Stimulated activated CD8-positive, alpha-beta memory T cell treated with anti-CD3 and anti-CD28 coated beads, Interleukin-15, amount 100 ng/mL, for 1 hour (primary cell): ENCODE data around the gene BNC1.

Experiments used
- DNase-seq: peaks from one replicate; pipeline ENCODE4 v3.0.0-alpha.2; 2020; ENCODE audit warnings: low read depth

Gene BNC1, protein sequence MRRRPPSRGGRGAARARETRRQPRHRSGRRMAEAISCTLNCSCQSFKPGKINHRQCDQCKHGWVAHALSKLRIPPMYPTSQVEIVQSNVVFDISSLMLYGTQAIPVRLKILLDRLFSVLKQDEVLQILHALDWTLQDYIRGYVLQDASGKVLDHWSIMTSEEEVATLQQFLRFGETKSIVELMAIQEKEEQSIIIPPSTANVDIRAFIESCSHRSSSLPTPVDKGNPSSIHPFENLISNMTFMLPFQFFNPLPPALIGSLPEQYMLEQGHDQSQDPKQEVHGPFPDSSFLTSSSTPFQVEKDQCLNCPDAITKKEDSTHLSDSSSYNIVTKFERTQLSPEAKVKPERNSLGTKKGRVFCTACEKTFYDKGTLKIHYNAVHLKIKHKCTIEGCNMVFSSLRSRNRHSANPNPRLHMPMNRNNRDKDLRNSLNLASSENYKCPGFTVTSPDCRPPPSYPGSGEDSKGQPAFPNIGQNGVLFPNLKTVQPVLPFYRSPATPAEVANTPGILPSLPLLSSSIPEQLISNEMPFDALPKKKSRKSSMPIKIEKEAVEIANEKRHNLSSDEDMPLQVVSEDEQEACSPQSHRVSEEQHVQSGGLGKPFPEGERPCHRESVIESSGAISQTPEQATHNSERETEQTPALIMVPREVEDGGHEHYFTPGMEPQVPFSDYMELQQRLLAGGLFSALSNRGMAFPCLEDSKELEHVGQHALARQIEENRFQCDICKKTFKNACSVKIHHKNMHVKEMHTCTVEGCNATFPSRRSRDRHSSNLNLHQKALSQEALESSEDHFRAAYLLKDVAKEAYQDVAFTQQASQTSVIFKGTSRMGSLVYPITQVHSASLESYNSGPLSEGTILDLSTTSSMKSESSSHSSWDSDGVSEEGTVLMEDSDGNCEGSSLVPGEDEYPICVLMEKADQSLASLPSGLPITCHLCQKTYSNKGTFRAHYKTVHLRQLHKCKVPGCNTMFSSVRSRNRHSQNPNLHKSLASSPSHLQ

DNA sequence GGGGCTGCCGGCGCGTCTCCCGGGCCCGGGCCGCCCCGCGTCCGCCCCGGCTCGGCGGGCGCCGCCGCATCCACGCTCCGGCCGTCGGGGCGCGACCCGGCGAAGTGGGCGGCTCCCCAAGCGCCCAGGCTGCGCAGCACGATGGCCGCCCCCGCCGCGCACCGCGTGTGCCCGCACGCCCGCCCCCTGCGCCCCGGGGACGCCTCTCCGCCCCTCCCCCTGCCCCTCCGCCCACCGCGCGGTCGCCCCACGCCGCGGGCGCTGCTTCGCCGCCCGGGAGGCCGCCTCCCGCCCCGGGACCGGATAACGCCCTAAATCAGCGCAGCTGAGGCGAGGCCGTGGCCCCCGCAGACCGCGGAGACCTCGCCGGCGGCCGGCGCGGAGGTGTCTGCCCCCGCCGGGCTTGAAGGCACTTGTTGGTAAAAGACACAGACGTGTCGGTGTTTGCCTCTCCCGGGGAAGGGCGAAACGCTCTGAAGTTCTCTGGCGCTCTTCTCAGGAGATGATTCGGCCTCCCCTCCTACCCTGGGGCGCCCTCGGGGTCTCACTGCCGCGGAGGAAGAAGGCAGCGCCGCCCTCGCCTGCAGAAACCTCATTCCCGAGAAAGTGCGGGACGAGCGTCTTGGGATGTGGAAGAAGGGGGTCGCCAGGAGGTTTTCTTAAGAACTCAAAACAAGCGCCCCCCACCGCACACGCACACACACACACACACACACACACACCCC, at the start of gene BNC1:
Gene BNC1 (minus strand): TSS at position 106 of the 725 bp plus-strand sequence. CDS start 36 bp downstream, at position 70.
- DNase-seq = no peak

- DNase-seq = no peak
Measured at GRCh38 chr15:83327041-83327440, 42.6 kb upstream of the BNC1 start.

DNA sequence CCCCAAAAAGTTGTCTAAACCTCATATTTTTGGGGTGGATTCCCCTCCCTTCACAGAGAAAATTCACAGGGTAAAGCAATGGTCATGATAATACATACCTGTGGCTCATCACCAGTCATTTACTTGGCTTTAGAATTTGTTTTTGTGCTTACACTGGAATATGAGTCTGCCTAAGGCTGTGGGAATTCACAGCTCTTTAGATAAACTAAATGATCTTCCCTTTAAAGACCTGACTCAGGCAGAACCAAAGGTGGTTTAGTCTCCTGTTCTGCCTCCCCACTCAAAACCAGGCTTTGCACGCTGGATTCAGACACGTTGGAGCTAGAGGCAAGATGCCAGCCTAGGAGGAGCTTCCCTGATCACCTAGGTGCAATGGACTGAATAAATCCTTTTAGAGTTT, 40.3 kb upstream of the BNC1 start:
- DNase-seq = no peak

GRCh38 chr15:83323296-83323711, 38.8 kb upstream of the BNC1 start:
- DNase-seq = no peak

DNA sequence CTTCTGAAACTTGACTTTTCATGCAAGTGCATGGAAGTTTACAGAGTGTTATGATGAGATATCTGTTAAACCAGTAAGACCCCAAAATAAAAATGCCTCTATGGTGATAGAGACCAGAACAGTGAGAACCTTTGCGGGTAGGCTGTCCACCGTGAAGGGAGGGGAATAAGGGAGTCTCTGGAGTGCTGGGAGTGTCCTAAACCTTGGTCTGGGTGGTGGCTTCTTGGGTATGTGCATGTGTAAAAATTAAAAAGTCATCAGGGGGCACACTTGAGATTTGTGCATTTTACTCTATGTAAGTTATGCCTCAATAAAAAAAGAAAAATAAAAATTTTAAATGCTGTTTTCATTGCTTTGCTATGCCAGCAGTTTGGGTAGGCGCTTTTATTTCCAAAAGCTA, 38.2 kb upstream of the BNC1 start:
- no peak for DNase-seq

GRCh38 chr15:83322061-83322460, 37.6 kb upstream of the BNC1 start:
- DNase-seq = no peak

GRCh38 chr15:83320844-83321243, 36.4 kb upstream of the BNC1 start:
- DNase-seq = no peak

DNA sequence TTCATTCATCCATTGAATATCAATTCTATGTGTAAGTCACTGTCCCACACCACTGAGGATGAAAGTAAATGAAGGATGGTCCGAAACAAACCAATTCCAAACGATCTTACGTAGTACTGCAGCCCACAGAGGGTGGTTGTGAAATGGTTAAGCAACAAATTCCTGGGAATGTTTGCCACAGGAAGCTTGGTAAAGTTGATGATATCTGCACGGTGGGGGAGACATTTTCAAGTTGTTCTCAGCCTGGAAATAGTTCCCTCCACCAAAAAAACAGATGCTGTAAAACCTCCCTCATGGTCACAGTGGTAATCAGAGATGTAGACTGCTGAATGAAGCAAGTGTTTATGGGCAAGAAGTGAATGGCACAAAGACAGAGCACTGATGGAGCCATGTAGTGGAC, 35.9 kb upstream of the BNC1 start:
- no peak for DNase-seq

DNA sequence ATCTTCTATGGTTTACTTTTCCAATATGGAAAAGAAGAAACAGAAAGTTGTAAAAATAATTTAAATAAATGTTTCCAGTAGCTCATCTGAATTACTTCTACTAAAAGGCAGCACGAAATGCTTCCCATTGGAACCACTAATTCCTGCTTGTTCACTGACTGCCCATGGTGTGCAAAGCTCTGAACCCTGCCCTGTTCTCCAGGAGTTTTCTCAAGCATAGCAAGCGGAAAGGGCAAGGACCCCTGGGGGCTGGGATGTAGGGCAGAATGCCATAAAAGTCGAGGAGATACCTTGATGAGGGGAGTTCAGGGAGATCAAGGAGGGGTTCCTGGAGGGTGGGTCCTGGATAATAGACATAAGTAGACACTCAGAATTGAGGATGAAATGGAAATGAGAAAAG, 35.3 kb upstream of the BNC1 start:
- DNase-seq = no peak

DNA sequence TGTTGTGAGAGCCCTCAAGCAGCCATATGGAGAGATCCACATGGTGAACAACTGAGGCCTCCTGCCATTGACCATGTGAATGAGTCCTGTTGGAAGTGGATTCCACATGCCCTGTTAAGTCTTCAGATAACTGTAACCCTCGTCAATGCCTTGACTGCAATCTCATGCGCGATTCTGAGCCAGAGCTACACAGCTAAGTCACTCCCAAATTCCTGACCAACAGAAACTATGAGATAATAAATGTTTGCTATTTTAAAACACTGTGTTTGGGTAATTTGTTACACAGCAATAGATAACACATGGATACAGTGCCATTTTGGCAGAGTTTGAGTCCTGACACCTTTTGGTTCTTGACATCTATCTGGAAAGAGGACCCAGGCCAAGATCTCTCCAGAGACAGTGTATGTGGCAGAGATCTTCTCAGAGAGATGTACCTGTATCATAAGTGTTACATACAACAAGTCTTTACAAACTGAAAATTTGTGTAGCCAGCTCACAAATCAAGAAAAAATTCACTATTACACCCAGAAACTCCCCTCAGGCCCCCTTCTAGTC, 34.5 kb upstream of the BNC1 start:
- DNase-seq = no peak

- DNase-seq = no peak
Measured at GRCh38 chr15:83318036-83318435, 33.6 kb upstream of the BNC1 start.

DNA sequence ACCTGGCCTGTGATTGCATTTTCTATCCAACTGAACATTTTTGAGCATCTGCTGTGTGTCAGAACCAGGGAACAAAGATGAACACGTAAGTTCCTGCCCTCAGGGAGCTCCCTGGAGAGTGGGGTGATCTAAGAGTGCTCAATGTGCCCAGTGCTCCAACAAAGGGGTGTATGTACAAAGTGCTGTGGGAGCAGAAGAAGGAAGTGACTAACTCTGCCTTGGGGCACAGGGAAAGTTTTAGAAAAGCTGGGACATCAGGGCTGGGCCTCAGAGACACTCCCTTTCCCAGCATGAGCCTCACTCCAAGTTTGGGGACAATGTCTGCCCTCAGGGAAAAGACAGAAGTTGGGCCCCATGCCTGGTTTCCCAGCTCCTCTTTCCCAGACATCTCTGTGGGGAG, 27.6 kb upstream of the BNC1 start:
- no peak for DNase-seq

DNA sequence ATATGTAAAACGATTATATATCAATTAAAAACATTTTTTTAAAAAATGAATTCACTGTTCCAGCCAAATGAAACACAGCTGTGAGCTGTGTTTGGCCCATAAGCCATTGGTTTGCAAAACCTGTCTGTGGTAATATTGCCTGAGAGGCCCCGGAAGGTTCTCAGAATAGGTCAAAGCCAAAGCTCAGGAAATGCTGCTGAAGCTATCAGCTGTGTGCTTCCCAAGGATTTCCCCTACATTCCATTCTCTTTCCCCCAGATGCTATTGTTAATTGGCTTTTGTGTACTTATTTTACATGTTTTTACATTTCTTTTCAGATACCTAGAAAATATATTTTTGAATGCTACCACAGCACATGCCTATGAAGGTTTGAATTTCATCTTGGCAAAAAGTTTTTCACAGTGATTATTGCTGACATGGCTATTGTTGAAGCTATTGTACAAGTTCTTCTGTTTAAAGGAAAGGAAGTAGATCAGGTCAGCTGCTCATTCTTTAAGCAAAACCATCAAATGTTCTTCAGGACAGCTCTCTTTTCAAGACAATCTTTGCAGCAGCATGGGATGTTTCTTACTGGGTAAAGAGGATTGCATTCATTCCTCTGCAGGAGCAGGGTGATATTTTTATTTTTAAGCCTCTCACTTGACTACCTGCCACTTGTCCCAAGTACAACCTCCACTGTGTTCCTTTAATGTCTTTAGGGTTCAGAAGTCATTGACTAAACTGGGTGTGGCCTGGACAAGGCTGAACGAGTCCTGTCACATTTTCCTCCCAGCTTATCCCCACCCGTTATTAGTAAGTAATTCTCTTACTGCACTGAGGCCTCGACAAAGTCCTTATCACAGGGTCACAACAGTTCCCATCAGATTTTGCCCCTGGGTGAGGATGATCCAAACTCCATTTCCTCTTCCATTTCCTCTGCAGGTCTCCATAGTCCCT, 26.3 kb upstream of the BNC1 start:
- DNase-seq = no peak

DNA sequence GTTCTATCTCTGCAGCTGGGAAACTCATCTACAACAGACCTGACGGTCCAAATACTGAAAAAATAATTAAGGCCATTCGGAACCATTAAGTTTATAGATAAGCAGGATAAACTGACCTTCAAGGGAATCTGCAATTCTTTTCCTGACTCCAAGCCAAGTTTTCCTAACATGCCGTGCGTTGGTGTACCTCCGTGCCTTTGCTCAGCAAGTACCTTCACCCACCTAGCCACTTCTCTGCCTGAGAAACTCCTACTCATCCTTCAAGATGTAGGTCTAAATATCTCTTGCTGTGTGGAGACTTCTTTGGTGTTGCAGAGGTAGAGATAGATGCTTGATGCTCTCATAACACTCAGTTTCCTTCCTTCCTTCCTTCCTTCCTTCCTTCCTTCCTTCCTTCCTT, 24.2 kb upstream of the BNC1 start:
- DNase-seq = no peak

GRCh38 chr15:83306561-83306960, 22.1 kb upstream of the BNC1 start:
- no peak for DNase-seq

DNA sequence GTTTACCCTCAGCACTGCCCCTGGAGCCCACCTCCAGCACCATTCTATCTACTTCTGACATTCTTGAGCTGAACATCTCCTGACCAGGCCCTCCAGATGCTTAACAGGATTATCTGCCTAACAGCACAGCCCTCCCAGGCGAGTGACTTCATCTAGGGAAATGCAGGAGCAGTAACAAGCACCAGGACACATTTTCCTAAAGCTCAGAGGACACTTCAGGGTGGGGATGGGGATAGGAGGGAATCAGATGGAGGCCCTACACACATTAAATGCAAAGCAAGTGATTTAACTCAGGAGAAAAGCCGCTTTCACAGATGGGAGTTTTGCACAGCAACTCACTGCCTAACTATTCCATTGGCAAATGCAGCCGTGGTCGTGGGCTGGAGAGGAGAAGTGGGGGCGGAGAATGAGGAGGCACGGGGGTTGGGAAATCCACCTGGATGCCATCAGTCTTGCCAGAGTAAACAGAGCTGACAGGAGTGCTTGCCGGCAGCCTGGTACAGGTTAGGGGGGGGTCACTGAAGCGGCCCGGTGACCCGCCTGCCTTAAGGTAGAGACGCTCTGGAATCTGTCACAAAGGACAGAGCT, 21.3 kb upstream of the BNC1 start:
- DNase-seq = no peak

- no peak for DNase-seq
Measured at GRCh38 chr15:83304861-83305703, 20.6 kb upstream of the BNC1 start.

- no peak for DNase-seq
Measured at GRCh38 chr15:83303535-83303934, 19.1 kb upstream of the BNC1 start.

DNA sequence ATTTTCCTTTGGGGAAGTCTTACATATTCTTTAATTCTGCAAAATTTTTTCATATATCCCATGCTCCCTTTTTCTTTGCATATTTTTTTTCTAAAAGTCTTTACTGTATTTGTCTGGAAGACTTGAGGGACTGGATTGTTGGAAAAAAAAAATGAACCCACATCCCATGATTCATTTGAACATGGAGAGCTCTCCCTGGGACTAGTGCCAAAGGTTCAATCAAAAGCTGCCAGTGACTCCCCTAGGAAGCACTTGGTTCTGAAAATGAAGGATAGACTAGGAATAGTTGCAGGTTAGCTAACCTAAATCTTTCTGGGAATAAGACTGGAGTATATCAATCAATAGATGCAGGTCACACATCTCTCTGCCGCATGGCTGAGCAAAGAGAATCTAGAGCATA, 16.4 kb upstream of the BNC1 start:
- DNase-seq = no peak

- no peak for DNase-seq
Measured at GRCh38 chr15:83299462-83299861, 15.0 kb upstream of the BNC1 start.
